ENCODE measurements around the gene MOB1B. TPM values are rescaled to one million over a fixed set of nuclear protein-coding genes. Genes with fewer than 3 reads are reported as not detected.

MOB1B gene
- total and polyA plus RNA-seq, 10 of the 15 experiments (the other 5 are each of a cell fraction or from before 2014, with no cell fraction given), result 1.9 to 11.4 (median 6.1) TPM

GRCh38 chr4:70938086-70938485 is 35.9 kb downstream of the MOB1B start (continued):
- TF ChIP-seq REST (IDR thresholded peaks at IDR 0.05; ENCODE audit: low read depth, low read length), result no peak
- no peak for TF ChIP-seq SMARCA5 (IDR thresholded peaks at IDR 0.05)
- TF ChIP-seq POLR2A (IDR thresholded peaks at IDR 0.05; ENCODE audit: low read depth, low read length), result no peak
- TF ChIP-seq MEF2B (IDR thresholded peaks at IDR 0.05; ENCODE audit: partially characterized antibody, poor library complexity, severe bottlenecking), result no peak
- TF ChIP-seq TCF7 (IDR thresholded peaks at IDR 0.05; ENCODE audit: borderline replicate concordance), result no peak
- no peak for TF ChIP-seq EGR1 (IDR thresholded peaks at IDR 0.05; ENCODE audit: borderline replicate concordance in 1 of 2, low read depth in 2 of 2, low read length in 2 of 2)
- no peak for TF ChIP-seq HCFC1 (IDR thresholded peaks at IDR 0.05; ENCODE audit: low read length)
- TF ChIP-seq BMI1 (IDR thresholded peaks at IDR 0.05; ENCODE audit: borderline replicate concordance), result no peak

- no peak overlapping the region for H3K27ac ChIP-seq (ENCODE audit: control insufficient read depth, insufficient read depth)
- no peaks in the 10 kb centered on the region; the same call in 2 of the 3 replicates for H3K9me3 ChIP-seq (replicated peaks; ENCODE audit: control insufficient read depth, insufficient read depth, low read length)
- no peak overlapping the region for H3K9ac ChIP-seq (ENCODE audit: control insufficient read depth, insufficient read depth, low read length)
- DNase-seq (ENCODE audit: low read depth, low spot score), result no peak
- no peaks in the 10 kb centered on the region for H3K36me3 ChIP-seq (ENCODE audit: control insufficient read depth in 2 of 2, insufficient read depth in 2 of 2, low read length in 1 of 2)
- ChIA-PET SMC1A (ENCODE audit: uncharacterized antibody, unreplicated experiment) (no interaction called here), RAD21 (ENCODE audit: unreplicated experiment) (no interaction called here), POLR2A (no interaction called here), CTCF (interaction anchor here (0.6 to 1.9 kb wide), 2 partner anchors 9 to 13 kb away, joined by 3 to 4 read pairs; no protein-coding TSS in a partner anchor)
- H3K4me3 ChIP-seq, result no peak overlapping the region
- H4K20me1 ChIP-seq (ENCODE audit: control insufficient read depth, insufficient read depth), result no peaks in the 10 kb centered on the region
- peaks cover 4% of the 10 kb centered on the region; the same call in 1 of the 2 replicates for H3K4me1 ChIP-seq (ENCODE audit: control insufficient read depth, insufficient read depth, low read length)
- 95% methylated on average over 5 of the region's 5 CpGs for WGBS (ENCODE audit: insufficient coverage, insufficient replicate concordance, low lambda C conversion rate, missing lambda C conversion rate)
- intact Hi-C loops (cut with micrococcal nuclease; ENCODE audit: unreplicated experiment), result no loop called here
- no peaks in the 10 kb centered on the region for H3K79me2 ChIP-seq (ENCODE audit: control insufficient read depth, insufficient read depth, low read length)
- no TSS peak for BruUV-seq (replicated peaks)
- no peak overlapping the region for H3K4me2 ChIP-seq (ENCODE audit: control insufficient read depth, insufficient read depth)
- FAIRE-seq, result no peak
- ATAC-seq, result peak; percentile 53
- in situ Hi-C loops (cut with MboI), result no loop called here
- H3K27me3 ChIP-seq (replicated peaks in 1 of 2; ENCODE audit: control insufficient read depth in 2 of 2, insufficient read depth in 2 of 2, low read length in 1 of 2), result no peaks in the 10 kb centered on the region
- no peak overlapping the region for H2AFZ ChIP-seq (ENCODE audit: control insufficient read depth, low read depth, low read length)
- TF ChIP-seq CTCF (IDR thresholded peaks at IDR 0.05 in 2 of 3, conservative IDR thresholded peaks at IDR 0.05 in 1 of 3; ENCODE audit: control insufficient read depth in 2 of 3, extremely low read depth in 1 of 3, insufficient read depth in 1 of 3, low read depth in 3 of 3, low read length in 3 of 3) (no peak), HDAC6 (IDR thresholded peaks at IDR 0.05; ENCODE audit: unreplicated experiment) (no peak), ZNF207 (IDR thresholded peaks at IDR 0.05; ENCODE audit: borderline replicate concordance) (no peak), MEF2B (IDR thresholded peaks at IDR 0.05; ENCODE audit: partially characterized antibody, poor library complexity, severe bottlenecking) (no peak), CEBPB (IDR thresholded peaks at IDR 0.05; ENCODE audit: borderline replicate concordance in 1 of 2, low read depth in 2 of 2, low read length in 2 of 2) (no peak), SMAD1 (IDR thresholded peaks at IDR 0.05; ENCODE audit: low read depth, partially characterized antibody) (no peak), USF2 (IDR thresholded peaks at IDR 0.05; ENCODE audit: borderline replicate concordance, low read depth, low read length) (no peak), POLR2A (IDR thresholded peaks at IDR 0.05; ENCODE audit: low read depth, low read length) (no peak), HDAC2 (IDR thresholded peaks at IDR 0.05) (no peak), ASH2L (IDR thresholded peaks at IDR 0.05; ENCODE audit: borderline replicate concordance, low read depth) (no peak), RB1 (IDR thresholded peaks at IDR 0.05; ENCODE audit: borderline replicate concordance) (no peak), IKZF1 (conservative IDR thresholded peaks at IDR 0.05) (no peak), ESRRA (IDR thresholded peaks at IDR 0.05; ENCODE audit: low read length) (no peak)
Observed at GRCh38 chr4:70940134-70940533, 38.0 kb downstream of the MOB1B start.
